ENCODE results near the gene PPP1R8. TPM values are rescaled to one million over a fixed set of nuclear protein-coding genes. Genes with fewer than 3 reads are reported as not detected.

PPP1R8 gene
- total RNA-seq, 1 experiment from 2014 or later: 60.0 TPM

GRCh38 chr1:27884006-27884954, 53.7 kb downstream of the PPP1R8 start:
- no peak overlapping the region for H3K4me3 ChIP-seq
- H3K36me3 ChIP-seq: 0 out of 2 replicates have a peak, but pooled peaks cover 2% of the 10 kb centered on the region
- no peaks in the 10 kb centered on the region for H3K27me3 ChIP-seq (replicated peaks)
- no peaks in the 10 kb centered on the region for H3K4me1 ChIP-seq (replicated peaks)
- DNase-seq (ENCODE audit: low read depth in 1 of 2, low spot score in 2 of 2): no peak
- no peak overlapping the region for H3K27ac ChIP-seq
- no peaks in the 10 kb centered on the region for H3K9me3 ChIP-seq (replicated peaks)

GRCh38 chr1:27885114-27885528, 54.5 kb downstream of the PPP1R8 start:
- H3K4me3 ChIP-seq: no peak overlapping the region
- no peaks in the 10 kb centered on the region for H3K9me3 ChIP-seq (replicated peaks)
- no peaks in the 10 kb centered on the region for H3K4me1 ChIP-seq (replicated peaks)
- no peak for DNase-seq (ENCODE audit: low read depth in 1 of 2, low spot score in 2 of 2)
- H3K27ac ChIP-seq: no peak overlapping the region
- peaks cover 6% of the 10 kb centered on the region; the same call in 1 of the 2 replicates for H3K36me3 ChIP-seq
- no peaks in the 10 kb centered on the region for H3K27me3 ChIP-seq (replicated peaks)

GRCh38 chr1:27885621-27886352, 55.2 kb downstream of the PPP1R8 start:
- H3K4me3 ChIP-seq: no peak overlapping the region
- peaks cover 10% of the 10 kb centered on the region for H3K36me3 ChIP-seq
- no peaks in the 10 kb centered on the region for H3K27me3 ChIP-seq (replicated peaks)
- no peak overlapping the region for H3K27ac ChIP-seq
- no peak for DNase-seq (ENCODE audit: low read depth in 1 of 2, low spot score in 2 of 2)
- H3K9me3 ChIP-seq (replicated peaks): no peaks in the 10 kb centered on the region
- no peaks in the 10 kb centered on the region for H3K4me1 ChIP-seq (replicated peaks)

- Histone ChIP-seq H3K36me3 (peaks cover 15% of the 10 kb centered on the region), H3K4me3 (no peak overlapping the region), H3K9me3 (replicated peaks) (no peaks in the 10 kb centered on the region), H3K27ac (no peak overlapping the region), H3K4me1 (replicated peaks) (no peaks in the 10 kb centered on the region), H3K27me3 (replicated peaks) (no peaks in the 10 kb centered on the region)
- DNase-seq (ENCODE audit: low read depth in 1 of 2, low spot score in 2 of 2): no peak
These were observed 55.7 kb downstream of the PPP1R8 start for GRCh38 chr1:27886353-27886679.

- no peak for DNase-seq (ENCODE audit: low read depth in 1 of 2, low spot score in 2 of 2)
- H3K4me3 ChIP-seq: no peak overlapping the region
- no peaks in the 10 kb centered on the region for H3K9me3 ChIP-seq (replicated peaks)
- no peaks in the 10 kb centered on the region for H3K4me1 ChIP-seq (replicated peaks)
- H3K36me3 ChIP-seq: peaks cover 19% of the 10 kb centered on the region
- no peak overlapping the region for H3K27ac ChIP-seq
- no peaks in the 10 kb centered on the region for H3K27me3 ChIP-seq (replicated peaks)
These were observed 56.2 kb downstream of the PPP1R8 start for GRCh38 chr1:27886744-27887143.

GRCh38 chr1:27887215-27888021, 56.8 kb downstream of the PPP1R8 start:
- Histone ChIP-seq H3K9me3 (replicated peaks) (no peaks in the 10 kb centered on the region), H3K36me3 (peaks cover 26% of the 10 kb centered on the region), H3K27ac (no peak overlapping the region), H3K4me3 (no peak overlapping the region), H3K27me3 (replicated peaks) (no peaks in the 10 kb centered on the region), H3K4me1 (replicated peaks) (no peaks in the 10 kb centered on the region)
- no peak for DNase-seq (ENCODE audit: low read depth in 1 of 2, low spot score in 2 of 2)

- no peak overlapping the region for H3K4me3 ChIP-seq
- H3K27ac ChIP-seq: no peak overlapping the region
- H3K36me3 ChIP-seq: peaks cover 45% of the 10 kb centered on the region
- H3K9me3 ChIP-seq (replicated peaks): no peaks in the 10 kb centered on the region
- no peak for DNase-seq (ENCODE audit: low read depth in 1 of 2, low spot score in 2 of 2)
- H3K4me1 ChIP-seq (replicated peaks): no peaks in the 10 kb centered on the region
- H3K27me3 ChIP-seq (replicated peaks): no peaks in the 10 kb centered on the region
These were observed 58.9 kb downstream of the PPP1R8 start for GRCh38 chr1:27889506-27889905.

GRCh38 chr1:27891196-27891889, 60.8 kb downstream of the PPP1R8 start:
- Histone ChIP-seq H3K27me3 (replicated peaks) (no peaks in the 10 kb centered on the region), H3K4me3 (no peak overlapping the region), H3K4me1 (replicated peaks) (no peaks in the 10 kb centered on the region), H3K9me3 (replicated peaks) (no peaks in the 10 kb centered on the region), H3K36me3 (peaks cover 62% of the 10 kb centered on the region), H3K27ac (no peak overlapping the region)
- DNase-seq (ENCODE audit: low read depth in 1 of 2, low spot score in 2 of 2): no peak

DNA sequence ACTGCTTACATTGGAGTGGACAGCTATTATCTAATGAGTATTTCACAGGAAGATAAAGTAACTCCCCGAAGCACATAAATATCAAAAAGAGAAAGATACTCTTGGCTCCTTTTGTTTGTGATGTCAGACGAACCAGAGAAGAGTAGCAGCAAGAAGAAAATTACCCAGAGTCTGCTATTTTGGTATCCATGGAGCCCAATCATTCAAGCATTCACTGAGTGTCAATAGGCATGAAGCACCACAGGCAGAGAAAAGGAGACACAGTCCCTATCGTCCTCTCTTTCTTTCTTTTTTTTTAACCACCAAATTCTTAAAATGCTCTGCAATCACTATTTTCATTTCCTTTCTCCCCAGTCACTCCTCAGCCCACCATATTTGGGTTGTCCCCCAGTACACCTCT, 63.9 kb downstream of the PPP1R8 start:
- no peak for DNase-seq (ENCODE audit: low read depth in 1 of 2, low spot score in 2 of 2)
- H3K9me3 ChIP-seq (replicated peaks): no peaks in the 10 kb centered on the region
- H3K27me3 ChIP-seq (replicated peaks): no peaks in the 10 kb centered on the region
- H3K36me3 ChIP-seq: peaks cover 80% of the 10 kb centered on the region
- H3K4me3 ChIP-seq: no peak overlapping the region
- no peaks in the 10 kb centered on the region for H3K4me1 ChIP-seq (replicated peaks)
- H3K27ac ChIP-seq: no peak overlapping the region

Other genes with a start within 250 kb of the PPP1R8 start
- 2.9 and 4.1 TPM in 2 replicates for gene AHDC1, start 226.6 kb upstream of the PPP1R8 start, total RNA-seq (2014; rRNA removed; shearing (Covaris generic))
- gene FGR, start 195.6 kb upstream of the PPP1R8 start, total RNA-seq (2014; rRNA removed; shearing (Covaris generic)): not detected in 2 replicates
- gene IFI6, start 158.6 kb upstream of the PPP1R8 start, total RNA-seq (2014; rRNA removed; shearing (Covaris generic)): 54.6 and 97.5 TPM in 2 replicates
- 12.5 and 12.7 TPM in 2 replicates for gene FAM76A, start 104.8 kb upstream of the PPP1R8 start, total RNA-seq (2014; rRNA removed; shearing (Covaris generic))
- 67.5 and 76.5 TPM in 2 replicates for gene STX12, start 57.6 kb upstream of the PPP1R8 start, total RNA-seq (2014; rRNA removed; shearing (Covaris generic))
- 0.09 and 1.7 TPM in 2 replicates for gene THEMIS2, start 41.8 kb downstream of the PPP1R8 start, total RNA-seq (2014; rRNA removed; shearing (Covaris generic))
- 61.3 and 63.6 TPM in 2 replicates for gene RPA2, start 83.8 kb downstream of the PPP1R8 start, total RNA-seq (2014; rRNA removed; shearing (Covaris generic))
- 0.11 TPM in 1 of 2 replicates, not detected in the other for gene SMPDL3B, start 104.2 kb downstream of the PPP1R8 start, total RNA-seq (2014; rRNA removed; shearing (Covaris generic))
- gene XKR8, start 129.2 kb downstream of the PPP1R8 start, total RNA-seq (2014; rRNA removed; shearing (Covaris generic)): 2.9 and 4.9 TPM in 2 replicates